NCI-H2081 treated with DMSO at 0.1 percent for 48 hours (cell line): Measurements from ENCODE around the gene RIF1.
"Not testable (repeated sequence)": the region's sequence is repeated elsewhere in the genome, so short reads cannot be mapped to it uniquely, and the experiment has no call there.

Source experiments
- DNase-seq: peaks from one replicate; lab custom pipeline; 2025; lab: John Stamatoyannopoulos, UW

RIF1 gene

DNA sequence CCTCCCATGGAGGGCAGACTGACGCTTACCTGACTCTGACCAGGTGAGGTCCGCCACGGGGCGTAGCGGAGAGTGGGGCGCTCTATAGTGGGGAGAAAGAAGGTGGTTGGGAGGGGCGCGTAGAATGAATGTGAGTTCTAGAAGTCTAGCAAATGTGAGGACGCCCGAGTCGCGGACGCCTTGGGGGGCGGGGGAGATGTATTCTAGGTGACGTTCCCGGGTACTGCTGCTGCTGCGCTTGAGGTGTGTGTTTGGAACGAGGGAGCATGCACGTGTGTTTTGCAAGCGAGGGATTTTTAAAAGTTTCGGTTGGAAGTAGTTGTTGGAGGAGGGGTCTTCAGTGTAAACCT is 758 bp downstream of the RIF1 start:
- DNase-seq = no peak

GRCh38 chr2:151417650-151418049 is 7.9 kb downstream of the RIF1 start:
- DNase-seq = no peak

DNA sequence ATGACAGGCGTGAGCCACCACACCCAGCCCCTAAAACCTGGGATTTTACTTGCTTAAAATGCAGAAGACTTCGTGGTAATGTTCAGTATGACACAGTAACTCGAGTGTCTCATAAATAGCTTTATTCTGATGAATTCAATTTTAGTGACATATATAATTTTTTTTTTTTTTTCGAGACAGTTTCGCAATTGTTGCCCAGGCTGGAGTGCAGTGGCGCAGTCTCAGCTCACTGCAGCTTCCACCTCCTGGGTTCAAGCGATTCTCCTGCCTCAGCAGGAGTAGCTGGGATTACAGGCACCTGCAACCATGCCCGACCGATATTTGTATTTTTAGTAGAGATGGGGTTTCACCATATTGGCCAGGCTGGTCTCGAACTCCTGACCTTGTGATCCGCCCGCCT is 12.0 kb downstream of the RIF1 start:
- not testable (repeated sequence) for DNase-seq

DNA sequence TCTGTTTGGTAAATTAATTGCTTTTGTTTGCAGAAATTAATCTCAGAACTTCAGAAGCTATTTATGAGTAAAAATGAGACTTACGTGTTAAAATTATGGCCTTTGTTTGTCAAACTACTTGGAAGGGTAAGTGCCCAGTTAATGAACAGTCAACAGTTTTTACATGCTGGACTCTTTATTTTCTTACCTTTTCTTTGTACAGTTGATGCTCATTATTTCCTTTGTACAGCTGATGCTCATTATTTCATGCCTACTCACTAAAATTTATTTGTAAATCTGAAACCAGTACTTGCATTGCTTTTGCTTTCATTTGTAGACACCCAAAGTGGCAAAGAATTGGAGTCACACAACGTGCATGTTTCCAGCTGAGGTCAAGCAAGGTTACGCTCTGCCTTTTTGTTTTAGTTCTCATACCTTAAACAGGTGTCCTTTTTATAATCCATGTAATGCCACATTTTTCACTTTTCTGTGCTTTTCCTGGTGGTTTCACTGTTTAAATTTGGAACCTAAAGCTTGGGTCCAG is 13.3 kb downstream of the RIF1 start:
- DNase-seq = no peak

GRCh38 chr2:151423760-151424159 is 14.1 kb downstream of the RIF1 start:
- DNase-seq = no peak

GRCh38 chr2:151437630-151438029 is 27.9 kb downstream of the RIF1 start:
- DNase-seq = no peak

- DNase-seq = no peak
These were observed 28.8 kb downstream of the RIF1 start for GRCh38 chr2:151438506-151438905.

- DNase-seq = no peak
These were observed 29.4 kb downstream of the RIF1 start for GRCh38 chr2:151439127-151439526.

DNA sequence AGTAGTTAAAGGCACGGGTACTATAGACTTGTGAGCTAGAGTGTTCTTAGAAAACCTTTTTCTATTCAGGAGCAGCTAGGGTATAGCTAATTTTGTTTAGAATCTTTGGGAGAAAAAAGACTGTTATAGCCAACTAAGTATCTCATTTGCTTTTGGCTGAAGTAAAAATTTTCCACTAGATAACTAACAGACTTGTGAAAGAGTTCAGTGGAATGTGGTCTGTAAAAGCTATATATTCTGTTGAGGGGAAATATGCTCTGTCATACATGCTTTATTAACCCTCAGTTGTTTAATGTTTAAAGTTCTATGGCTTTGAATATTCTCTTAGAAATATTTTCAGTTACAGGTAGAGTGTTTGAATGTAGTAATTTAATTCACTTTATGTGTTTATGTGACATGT is 49.7 kb downstream of the RIF1 start:
- no peak for DNase-seq

DNA sequence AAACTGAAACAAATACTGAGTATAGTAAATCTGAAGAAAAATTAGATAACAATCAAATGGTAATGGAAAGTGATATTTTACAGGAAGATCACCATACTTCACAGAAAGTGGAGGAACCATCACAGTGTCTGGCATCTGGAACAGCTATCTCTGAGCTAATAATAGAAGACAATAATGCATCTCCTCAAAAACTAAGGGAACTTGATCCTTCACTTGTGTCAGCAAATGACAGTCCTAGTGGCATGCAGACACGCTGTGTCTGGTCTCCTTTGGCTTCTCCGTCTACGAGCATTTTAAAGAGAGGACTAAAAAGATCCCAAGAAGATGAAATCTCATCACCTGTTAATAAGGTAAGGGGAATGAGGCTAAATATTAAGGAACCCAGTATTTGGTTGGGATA is 56.1 kb downstream of the RIF1 start:
- DNase-seq = no peak

DNA sequence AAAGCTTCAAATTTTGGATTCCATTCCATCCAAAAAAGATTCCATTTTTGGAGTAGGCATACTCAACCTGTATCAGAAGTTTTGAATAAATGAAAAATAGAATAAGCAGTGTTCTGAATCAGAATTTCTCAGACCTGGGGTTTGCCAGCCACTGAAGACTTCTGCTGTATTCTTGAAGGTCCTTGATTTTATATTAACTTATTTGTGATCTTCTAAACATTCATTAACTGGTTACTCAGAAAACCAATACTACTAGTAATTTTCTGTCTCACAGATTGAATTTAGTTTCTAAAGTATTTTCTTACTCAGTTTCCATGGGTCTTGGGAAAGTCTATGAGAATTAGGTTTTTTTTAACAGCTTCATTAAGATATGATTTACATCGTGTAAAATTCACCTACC is 60.9 kb downstream of the RIF1 start:
- no peak for DNase-seq

DNA sequence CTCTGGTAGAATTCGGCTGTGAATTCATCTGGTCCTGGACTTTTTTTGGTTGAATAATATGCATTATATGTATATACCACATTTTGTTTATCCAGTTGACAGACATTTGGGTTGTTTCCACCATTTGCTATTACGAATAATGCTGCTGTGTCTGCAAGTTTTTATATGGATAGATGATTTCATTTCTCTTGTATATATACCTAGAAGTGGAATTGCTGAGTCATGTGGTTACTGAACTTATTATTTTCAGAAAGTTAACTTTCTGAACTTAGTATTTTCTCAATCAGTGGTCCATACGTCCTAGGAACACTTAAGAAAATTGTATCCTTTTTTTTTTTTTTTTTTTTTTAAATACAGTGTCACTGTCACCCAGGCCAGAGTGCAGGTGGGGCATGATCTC is 63.3 kb downstream of the RIF1 start:
- DNase-seq = no peak

- no peak for DNase-seq
These were observed 65.4 kb downstream of the RIF1 start for GRCh38 chr2:151475071-151475470.

DNA sequence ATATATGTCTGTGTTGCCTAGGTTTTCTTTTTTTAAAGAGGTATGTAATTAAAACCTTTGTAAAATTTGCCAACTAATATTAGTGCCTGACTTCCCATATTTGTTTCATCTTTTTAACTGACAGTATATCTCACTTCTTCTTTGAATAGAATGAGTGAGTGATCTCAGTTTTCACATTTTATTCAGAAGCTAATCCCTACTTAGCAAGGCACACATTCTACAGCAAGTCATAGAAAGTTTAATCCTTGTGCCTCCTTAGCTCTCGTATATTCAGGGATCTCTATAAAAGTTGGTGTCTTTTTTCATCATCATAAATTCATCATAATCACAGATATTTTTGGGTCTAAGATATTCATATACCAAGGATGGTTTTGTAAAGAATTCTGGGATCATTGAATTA is 66.6 kb downstream of the RIF1 start:
- DNase-seq = no peak

DNA sequence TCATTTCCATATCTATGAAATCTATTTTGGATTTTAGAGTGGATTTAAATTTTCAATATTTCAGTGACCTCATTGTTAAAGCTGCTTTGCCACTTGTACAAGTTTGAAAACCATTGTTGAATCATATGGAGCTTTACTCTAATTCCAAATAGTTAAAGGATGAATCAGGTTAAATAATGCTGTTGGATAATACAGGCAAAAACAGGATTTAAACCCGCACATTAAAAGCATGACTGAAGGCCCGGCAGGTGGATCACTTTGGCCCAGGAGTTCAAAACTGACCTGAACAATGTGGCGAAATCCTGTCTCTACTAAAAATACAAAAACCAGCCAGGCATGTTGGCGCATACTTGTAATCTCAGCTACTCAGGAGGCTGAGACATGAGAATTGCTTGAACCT is 68.3 kb downstream of the RIF1 start:
- DNase-seq = no peak

DNA sequence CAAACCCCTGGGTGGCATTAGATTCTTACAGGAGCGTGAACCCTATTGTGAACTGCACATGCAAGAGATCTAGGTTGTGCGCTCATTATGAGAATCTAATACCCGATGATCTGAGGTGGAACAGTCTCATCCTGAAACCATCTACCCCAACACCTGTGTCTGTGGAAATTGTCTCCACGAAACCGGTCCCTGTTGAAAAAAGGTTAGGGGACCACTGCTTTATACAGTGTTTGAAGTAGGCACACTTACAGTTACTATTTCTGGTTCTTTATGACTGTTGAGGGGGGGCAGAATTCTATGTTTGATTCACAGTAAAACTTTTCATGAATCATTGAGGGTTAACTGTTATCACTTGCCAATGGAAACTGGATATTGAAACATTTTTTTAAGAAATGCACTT is 72.0 kb downstream of the RIF1 start:
- DNase-seq = no peak

- no peak for DNase-seq
These were observed 72.5 kb downstream of the RIF1 start for GRCh38 chr2:151482171-151482725.

DNA sequence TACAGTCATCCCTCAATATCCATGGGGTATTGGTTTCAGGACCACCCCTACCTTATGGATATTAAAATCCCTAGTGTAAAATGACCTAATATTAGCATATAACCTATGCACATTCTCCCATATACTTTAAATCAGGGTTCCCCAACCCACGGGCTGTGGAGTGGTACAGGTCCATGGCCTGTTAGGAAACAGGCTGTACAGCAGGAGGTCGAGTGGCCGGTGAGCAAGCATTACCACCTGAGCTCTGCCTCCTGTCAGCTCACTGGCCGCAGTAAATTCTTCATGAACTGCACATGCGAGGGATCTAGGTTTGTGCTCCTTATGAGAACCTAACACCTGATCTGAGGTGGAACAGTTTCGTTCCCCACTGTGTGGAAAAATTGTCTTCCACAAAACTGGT is 73.8 kb downstream of the RIF1 start:
- no peak for DNase-seq

DNA sequence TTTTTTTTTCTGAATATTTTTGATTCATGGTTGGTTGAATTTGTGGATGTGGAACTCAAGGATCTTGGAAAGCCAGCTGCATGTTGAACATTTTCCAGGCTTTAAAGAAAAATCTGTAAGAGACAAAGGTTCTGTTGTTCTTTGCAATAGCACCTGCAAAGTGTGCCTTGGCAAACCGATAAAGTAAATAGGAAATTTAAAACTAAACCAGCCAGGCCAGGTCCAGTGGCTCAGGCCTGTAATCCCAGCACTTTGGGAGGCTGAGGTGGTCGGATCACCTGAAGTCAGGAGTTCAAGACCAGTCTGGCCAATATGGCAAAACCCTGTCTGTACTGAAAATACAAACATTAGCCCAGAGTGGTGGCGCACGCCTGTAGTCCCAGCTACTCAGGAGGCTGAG is 74.4 kb downstream of the RIF1 start:
- DNase-seq = no peak

GRCh38 chr2:151486053-151486452 is 76.4 kb downstream of the RIF1 start:
- DNase-seq = no peak

DNA sequence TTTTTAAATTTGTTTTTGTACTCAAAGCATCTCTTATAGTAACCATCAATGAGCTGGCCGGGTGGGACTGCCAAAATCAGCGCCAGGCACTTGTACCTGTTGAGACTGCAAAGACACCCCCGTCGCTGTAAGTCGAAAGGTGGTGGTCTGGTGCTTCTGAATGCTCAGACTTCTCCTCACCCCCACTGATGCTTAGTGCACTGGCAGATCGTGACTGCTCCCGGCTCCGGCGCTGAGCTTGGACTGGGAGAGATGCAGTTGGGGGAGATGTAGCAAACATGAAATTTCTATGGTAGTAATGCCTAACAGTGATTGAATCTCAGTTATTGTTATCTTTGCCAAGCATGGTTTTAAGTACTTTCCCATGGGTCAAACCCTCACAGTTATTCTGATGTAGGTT is 80.6 kb downstream of the RIF1 start:
- DNase-seq = no peak

DNA sequence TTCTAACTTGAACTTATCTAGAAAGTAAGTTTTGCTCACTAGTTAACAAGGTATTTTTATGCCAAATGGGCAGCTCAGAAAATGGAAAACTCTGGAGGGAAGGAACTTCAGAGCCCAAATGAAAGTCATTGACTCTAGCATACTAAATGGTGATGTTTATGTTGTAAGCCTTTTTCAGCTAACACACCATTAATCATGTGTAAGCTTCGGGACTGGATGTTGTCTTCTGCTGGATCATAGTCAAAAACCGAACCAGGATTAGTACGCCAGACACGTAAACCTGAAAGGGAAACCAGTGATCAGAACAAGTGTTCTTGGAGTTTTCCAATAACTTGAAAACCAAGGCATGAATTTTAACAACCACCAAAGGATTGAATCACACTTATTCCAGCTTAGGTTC is 81.8 kb downstream of the RIF1 start:
- no peak for DNase-seq

GRCh38 chr2:151498178-151498577 is 88.5 kb downstream of the RIF1 start:
- DNase-seq = no peak

GRCh38 chr2:151506170-151506569 is 96.5 kb downstream of the RIF1 start:
- DNase-seq = no peak

DNA sequence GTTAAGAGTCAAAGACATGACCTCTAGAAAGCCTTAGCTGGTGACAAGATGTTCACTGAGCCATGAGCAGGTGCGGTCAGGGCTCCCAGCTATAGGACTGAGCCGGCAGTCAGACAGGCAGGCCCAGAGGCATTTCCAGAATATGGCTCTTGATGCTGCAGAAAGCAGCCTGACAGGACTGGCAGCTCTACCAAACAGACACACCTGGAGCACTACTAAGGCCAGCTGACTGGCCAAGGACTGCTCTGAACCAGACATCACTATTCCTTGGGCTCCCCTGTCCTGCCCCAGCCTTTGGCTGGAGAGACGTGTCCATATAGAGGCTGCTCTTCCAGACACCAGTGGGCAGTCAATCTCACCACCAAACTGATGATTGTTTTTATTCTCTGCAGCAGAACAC is 98.8 kb downstream of the RIF1 start:
- no peak for DNase-seq
